Measurements from ENCODE around the gene CLCN1.
A peak's percentile ranks its signal among the peaks of the same experiment; 100 is the strongest.

Gene CLCN1

GRCh38 chr7:143383642-143383957 lies 67.7 kb downstream of the CLCN1 start:
- peak overlapping the region; percentile 92 for H3K4me3 ChIP-seq (ENCODE audit: low read depth, low read length)

GRCh38 chr7:143384148-143384547 lies 68.2 kb downstream of the CLCN1 start:
- no peak for DNase-seq (ENCODE audit: low read depth)
- H3K4me3 ChIP-seq (ENCODE audit: low read depth, low read length): peak overlapping the region; percentile 92
- no peak for TF ChIP-seq MYC (IDR thresholded peaks at IDR 0.05; ENCODE audit: low read depth, low read length)
- no peak; the same call in 1 of the 2 replicates for TF ChIP-seq MAX (IDR thresholded peaks at IDR 0.05; ENCODE audit: low read depth, low read length)
- no peak for TF ChIP-seq CTCF (IDR thresholded peaks at IDR 0.05; ENCODE audit: low read depth, low read length)
- TF ChIP-seq POLR2A (IDR thresholded peaks at IDR 0.05; ENCODE audit: extremely low read depth, insufficient read length): no peak

More at GRCh38 chr7:143383642-143383957, 67.7 kb downstream of the CLCN1 start:
- DNase-seq (ENCODE audit: low read depth): no peak
- TF ChIP-seq POLR2A (IDR thresholded peaks at IDR 0.05; ENCODE audit: extremely low read depth, insufficient read length) (no peak), MAX (IDR thresholded peaks at IDR 0.05; ENCODE audit: low read depth, low read length) (no peak), CTCF (IDR thresholded peaks at IDR 0.05; ENCODE audit: low read depth, low read length) (no peak), MYC (IDR thresholded peaks at IDR 0.05; ENCODE audit: low read depth, low read length) (no peak)

GRCh38 chr7:143384661-143385631 lies 69.0 kb downstream of the CLCN1 start:
- DNase-seq (ENCODE audit: low read depth): peak; percentile 94
- TF ChIP-seq CTCF (IDR thresholded peaks at IDR 0.05; ENCODE audit: low read depth, low read length) (no peak), MYC (IDR thresholded peaks at IDR 0.05; ENCODE audit: low read depth, low read length) (no peak), POLR2A (IDR thresholded peaks at IDR 0.05; ENCODE audit: extremely low read depth, insufficient read length) (no peak), MAX (IDR thresholded peaks at IDR 0.05; ENCODE audit: low read depth, low read length) (peak; percentile 13)
- peak overlapping the region; percentile 92 for H3K4me3 ChIP-seq (ENCODE audit: low read depth, low read length)

GRCh38 chr7:143385891-143386781 lies 70.2 kb downstream of the CLCN1 start:
- peak; percentile 81 for DNase-seq (ENCODE audit: low read depth)
- H3K4me3 ChIP-seq (ENCODE audit: low read depth, low read length): peak overlapping the region; percentile 92
- TF ChIP-seq MYC (IDR thresholded peaks at IDR 0.05; ENCODE audit: low read depth, low read length) (no peak), CTCF (IDR thresholded peaks at IDR 0.05; ENCODE audit: low read depth, low read length) (no peak), MAX (IDR thresholded peaks at IDR 0.05; ENCODE audit: low read depth, low read length) (no peak), POLR2A (IDR thresholded peaks at IDR 0.05; ENCODE audit: extremely low read depth, insufficient read length) (no peak)

GRCh38 chr7:143387156-143387975 lies 71.5 kb downstream of the CLCN1 start:
- TF ChIP-seq POLR2A (IDR thresholded peaks at IDR 0.05; ENCODE audit: extremely low read depth, insufficient read length): no peak
- TF ChIP-seq CTCF (IDR thresholded peaks at IDR 0.05; ENCODE audit: low read depth, low read length): no peak
- TF ChIP-seq MYC (IDR thresholded peaks at IDR 0.05; ENCODE audit: low read depth, low read length): no peak
- TF ChIP-seq MAX (IDR thresholded peaks at IDR 0.05; ENCODE audit: low read depth, low read length): no peak
- H3K4me3 ChIP-seq (ENCODE audit: low read depth, low read length): no peak overlapping the region
- no peak for DNase-seq (ENCODE audit: low read depth)
